ENCODE data around the gene LRMDA. TPM values are rescaled to one million over a fixed set of nuclear protein-coding genes. Genes with fewer than 3 reads are reported as not detected.

LRMDA gene
- total and polyA plus RNA-seq, 2 donors (not counting 1 experiment from before 2014, with no cell fraction given): 0.12 TPM; not detected in 1

DNA sequence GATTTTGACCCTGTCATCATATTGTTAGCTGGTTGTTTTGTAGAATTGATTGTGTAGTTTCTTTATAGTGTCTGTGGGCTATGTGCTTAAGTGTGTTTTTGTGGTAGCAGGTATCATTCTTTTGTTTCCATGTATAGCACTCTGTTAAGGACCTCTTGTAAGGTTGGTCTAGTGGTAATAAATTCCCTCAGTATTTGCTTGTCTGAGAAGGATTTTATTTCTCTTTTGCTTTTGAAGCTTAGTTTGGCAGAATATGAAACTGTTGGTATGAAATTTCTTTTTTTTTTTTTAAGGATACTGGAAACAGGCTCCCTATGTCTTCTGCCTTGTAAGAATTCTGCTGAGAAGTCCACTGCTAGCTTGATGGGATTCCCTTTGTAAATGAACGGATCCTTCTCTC, 1073.4 kb downstream of the LRMDA start:
- Histone ChIP-seq H3K79me2 (ENCODE audit: control insufficient read depth, insufficient read depth, low read length) (no peaks in the 10 kb centered on the region), H3K4me1 (ENCODE audit: control insufficient read depth in 2 of 2, insufficient read depth in 2 of 2, low read length in 2 of 2) (no peaks in the 10 kb centered on the region), H3K4me3 (ENCODE audit: control extremely low read depth in 1 of 5, extremely low read depth in 1 of 5, insufficient read depth in 1 of 5, low read depth in 2 of 5, low read length in 4 of 5) (no peak overlapping the region), H3K9me3 (ENCODE audit: control extremely low read depth in 1 of 3, control insufficient read depth in 2 of 3, insufficient read depth in 1 of 3, low read length in 2 of 3) (no peaks in the 10 kb centered on the region), H3K36me3 (replicated peaks in 1 of 2; ENCODE audit: control extremely low read depth in 1 of 2, control insufficient read depth in 1 of 2, extremely low read depth in 1 of 2, insufficient read depth in 2 of 2, low read length in 1 of 2) (no peaks in the 10 kb centered on the region), H3K27ac (ENCODE audit: low read length in 2 of 2) (no peak overlapping the region), H4K20me1 (ENCODE audit: control insufficient read depth, insufficient read depth, low read length, poor library complexity, severe bottlenecking) (no peaks in the 10 kb centered on the region), H3K9ac (ENCODE audit: low read length) (no peak overlapping the region), H2AFZ (ENCODE audit: insufficient read depth, low read depth, low read length, poor library complexity, severe bottlenecking) (no peak overlapping the region), H3K27me3 (replicated peaks in 1 of 4; ENCODE audit: control extremely low read depth in 1 of 4, control insufficient read depth in 3 of 4, insufficient read depth in 4 of 4, low read length in 3 of 4) (no peaks in the 10 kb centered on the region), H3K4me2 (replicated peaks; ENCODE audit: low read depth, low read length, poor library complexity, severe bottlenecking) (no peak overlapping the region)
- H3K27me3 Mint-ChIP-seq: peaks cover 5% of the 10 kb centered on the region
- peaks cover 4% of the 10 kb centered on the region for H3K9me3 Mint-ChIP-seq (ENCODE audit: insufficient read depth)
- no peak for ATAC-seq (ENCODE audit: low read depth)
- DNase-seq: no peak
- CTCF ChIA-PET: no interaction called here
- WGBS (ENCODE audit: insufficient coverage): no CpG with 5 or more reads among the region's 1 CpG
- H3K4me3 Mint-ChIP-seq: no peak overlapping the region
- H3K27ac Mint-ChIP-seq: no peak overlapping the region
- POLR2A ChIA-PET: no interaction called here
- TF ChIP-seq, protein P1, sequence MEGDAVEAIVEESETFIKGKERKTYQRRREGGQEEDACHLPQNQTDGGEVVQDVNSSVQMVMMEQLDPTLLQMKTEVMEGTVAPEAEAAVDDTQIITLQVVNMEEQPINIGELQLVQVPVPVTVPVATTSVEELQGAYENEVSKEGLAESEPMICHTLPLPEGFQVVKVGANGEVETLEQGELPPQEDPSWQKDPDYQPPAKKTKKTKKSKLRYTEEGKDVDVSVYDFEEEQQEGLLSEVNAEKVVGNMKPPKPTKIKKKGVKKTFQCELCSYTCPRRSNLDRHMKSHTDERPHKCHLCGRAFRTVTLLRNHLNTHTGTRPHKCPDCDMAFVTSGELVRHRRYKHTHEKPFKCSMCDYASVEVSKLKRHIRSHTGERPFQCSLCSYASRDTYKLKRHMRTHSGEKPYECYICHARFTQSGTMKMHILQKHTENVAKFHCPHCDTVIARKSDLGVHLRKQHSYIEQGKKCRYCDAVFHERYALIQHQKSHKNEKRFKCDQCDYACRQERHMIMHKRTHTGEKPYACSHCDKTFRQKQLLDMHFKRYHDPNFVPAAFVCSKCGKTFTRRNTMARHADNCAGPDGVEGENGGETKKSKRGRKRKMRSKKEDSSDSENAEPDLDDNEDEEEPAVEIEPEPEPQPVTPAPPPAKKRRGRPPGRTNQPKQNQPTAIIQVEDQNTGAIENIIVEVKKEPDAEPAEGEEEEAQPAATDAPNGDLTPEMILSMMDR (IDR thresholded peaks at IDR 0.05): no peak
- TF ChIP-seq EZH2 (IDR thresholded peaks at IDR 0.05; ENCODE audit: borderline replicate concordance, insufficient read depth, low read depth, low read length, poor library complexity, severe bottlenecking): no peak
- intact Hi-C loops (cut with micrococcal nuclease): no loop called here
- H3K4me1 Mint-ChIP-seq: no peaks in the 10 kb centered on the region

DNA sequence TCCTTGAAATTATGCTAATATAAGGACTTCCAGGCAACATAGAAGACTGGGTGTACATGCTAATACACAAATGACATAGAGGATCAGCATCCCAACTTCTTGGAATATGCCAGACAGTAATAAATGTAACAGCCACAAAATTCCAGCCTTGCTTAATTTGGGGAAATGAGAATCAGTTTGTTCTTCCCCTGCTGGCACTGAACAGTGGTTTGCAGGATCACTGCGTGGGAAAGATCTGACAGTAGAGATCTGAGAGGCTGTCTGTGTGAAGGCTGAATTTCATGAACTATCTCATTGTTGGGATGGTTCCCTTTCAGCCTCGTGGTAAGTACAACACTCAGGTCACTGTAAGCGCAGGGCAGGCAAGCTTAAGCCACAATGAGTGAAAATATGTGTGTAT, 1078.0 kb downstream of the LRMDA start:
- ChIA-PET POLR2A (no interaction called here), CTCF (no interaction called here)
- no peak for ATAC-seq (ENCODE audit: low read depth)
- H3K4me3 Mint-ChIP-seq: no peak overlapping the region
- no peaks in the 10 kb centered on the region for H3K9me3 ChIP-seq (ENCODE audit: control extremely low read depth in 1 of 3, control insufficient read depth in 2 of 3, insufficient read depth in 1 of 3, low read length in 2 of 3)
- no peak overlapping the region for H3K4me2 ChIP-seq (replicated peaks; ENCODE audit: low read depth, low read length, poor library complexity, severe bottlenecking)
- H3K9ac ChIP-seq (ENCODE audit: low read length): no peak overlapping the region
- WGBS (ENCODE audit: insufficient coverage): 76% methylated on average over 3 of the region's 3 CpGs
- H4K20me1 ChIP-seq (ENCODE audit: control insufficient read depth, insufficient read depth, low read length, poor library complexity, severe bottlenecking): no peaks in the 10 kb centered on the region
- intact Hi-C loops (cut with micrococcal nuclease): no loop called here
- no peak overlapping the region for H3K27ac ChIP-seq (ENCODE audit: low read length in 2 of 2)
- no peaks in the 10 kb centered on the region for H3K27me3 ChIP-seq (replicated peaks in 1 of 4; ENCODE audit: control extremely low read depth in 1 of 4, control insufficient read depth in 3 of 4, insufficient read depth in 4 of 4, low read length in 3 of 4)
- H3K79me2 ChIP-seq (ENCODE audit: control insufficient read depth, insufficient read depth, low read length): no peaks in the 10 kb centered on the region
- peaks cover 5% of the 10 kb centered on the region for H3K27me3 Mint-ChIP-seq
- H2AFZ ChIP-seq (ENCODE audit: insufficient read depth, low read depth, low read length, poor library complexity, severe bottlenecking): no peak overlapping the region
- no peaks in the 10 kb centered on the region for H3K4me1 Mint-ChIP-seq
- no peak overlapping the region for H3K27ac Mint-ChIP-seq
- H3K4me3 ChIP-seq (ENCODE audit: control extremely low read depth in 1 of 5, extremely low read depth in 1 of 5, insufficient read depth in 1 of 5, low read depth in 2 of 5, low read length in 4 of 5): no peak overlapping the region
- no peaks in the 10 kb centered on the region for H3K4me1 ChIP-seq (ENCODE audit: control insufficient read depth in 2 of 2, insufficient read depth in 2 of 2, low read length in 2 of 2)
- TF ChIP-seq EZH2 (IDR thresholded peaks at IDR 0.05; ENCODE audit: borderline replicate concordance, insufficient read depth, low read depth, low read length, poor library complexity, severe bottlenecking): no peak
- TF ChIP-seq, protein P1 (IDR thresholded peaks at IDR 0.05): no peak
- H3K36me3 ChIP-seq (replicated peaks in 1 of 2; ENCODE audit: control extremely low read depth in 1 of 2, control insufficient read depth in 1 of 2, extremely low read depth in 1 of 2, insufficient read depth in 2 of 2, low read length in 1 of 2): no peaks in the 10 kb centered on the region
- peaks cover 5% of the 10 kb centered on the region for H3K9me3 Mint-ChIP-seq (ENCODE audit: insufficient read depth)
- no peak for DNase-seq
